HCT116 (cell line): ENCODE results near the gene TMEM238L. TPM values are rescaled to one million over a fixed set of nuclear protein-coding genes. Genes with fewer than 3 reads are reported as not detected.

ENCODE experiments used
- ATAC-seq: fragments of 200-7000 bp; cut with Tn5 transposase; 2 replicates; pipeline ENCODE4 v1.9.1; 2020; ENCODE audit warnings: mild to moderate bottlenecking, moderate library complexity
- BruUV-seq: library from RNA; stranded (reverse); fragments of 400-500 nt; replicated peaks from 2 replicates; lab custom pipeline; 2021; lab: Mats Ljungman, UMichigan
- CTCF ChIA-PET: fragments of 300-600 bp; sonication (Branson Sonifier 250); formaldehyde crosslinking; loops from one replicate; lab custom pipeline; 2021; ENCODE audit warnings: antibody characterized with exemption; lab: Charles Lee
- POLR2A ChIA-PET: fragments of 300-600, 350-600 bp; sonication (Branson Sonifier 250); formaldehyde crosslinking; loops from one replicate; lab custom pipeline; 2021; ENCODE audit warnings: antibody characterized with exemption; lab: Charles Lee
- RAD21 ChIA-PET, 2 experiments: fragments of 300-600 bp; sonication (Branson Sonifier 250); formaldehyde crosslinking; loops; one replicate each; lab custom pipeline; 2023; ENCODE audit warnings: low total read pairs in 2 of 2; ENCODE audit not compliant: uncharacterized antibody in 2 of 2, unreplicated experiment in 2 of 2, low non-redundant PET in 1 of 2; lab: Charles Lee
- DNase-seq: peaks from one replicate; pipeline ENCODE4 v3.0.0-alpha.2; 2010; ENCODE audit warnings: low read depth, low spot score
- H2AFZ ChIP-seq: fragments of 200-600 bp; shearing (Covaris generic), sonication (generic); 2 replicates; pipeline ENCODE4 v1.6.1; 2017; ENCODE audit warnings: low read depth, mixed run types, mixed read lengths, antibody characterized with exemption, low read length; ENCODE audit not compliant: poor library complexity, severe bottlenecking
- H3K27ac ChIP-seq: 2 replicates; pipeline ENCODE4 v1.5.1; 2012; ENCODE audit warnings: low read depth, low read length
- H3K27me3 ChIP-seq: fragments of 200-600 bp; sonication (generic); 2 replicates; pipeline ENCODE4 v1.6.1; 2016; ENCODE audit warnings: mixed run types, low read length, mixed read lengths; ENCODE audit not compliant: insufficient read depth
- H3K36me3 ChIP-seq, 2 experiments: fragments of 200-500 bp in 1 of 2; fragments of 200-600 bp in 1 of 2; sonication (Bioruptor generic) in 1 of 2; sonication (generic) in 1 of 2; 2 replicates each; pipeline versions ENCODE4 v1.5.1 to v1.6.1; 2014 to 2016; ENCODE audit warnings: low read length in 2 of 2, inconsistent platforms in 1 of 2, mixed read lengths in 1 of 2, mixed run types in 1 of 2; ENCODE audit not compliant: insufficient read depth in 2 of 2, control insufficient read depth in 1 of 2
- H3K4me1 ChIP-seq, 2 experiments: fragments of 200-600 bp in 1 of 2; sonication (generic) in 1 of 2; 2 replicates each; pipeline versions ENCODE4 v1.5.1 to v1.6.1; 2012 to 2017; ENCODE audit warnings: low read length in 2 of 2, inconsistent platforms in 1 of 2, mild to moderate bottlenecking in 1 of 2, mixed read lengths in 1 of 2, mixed run types in 1 of 2, moderate library complexity in 1 of 2; ENCODE audit not compliant: insufficient read depth in 2 of 2, control insufficient read depth in 1 of 2
- H3K4me2 ChIP-seq: fragments of 200-600 bp; sonication (generic); 2 replicates; pipeline ENCODE4 v1.6.1; 2017; ENCODE audit warnings: mixed run types, low read length, mixed read lengths
- H3K4me3 ChIP-seq, 2 experiments: fragments of 200-600 bp in 1 of 2; sonication (generic) in 1 of 2; replicated peaks in 1 of 2; 2 replicates each; pipeline ENCODE4 v1.5.1; 2011 to 2016; ENCODE audit warnings: low read length in 2 of 2, control low read depth in 1 of 2, low read depth in 1 of 2, mild to moderate bottlenecking in 1 of 2, mixed read lengths in 1 of 2, mixed run types in 1 of 2
- H3K79me2 ChIP-seq: fragments of 200-600 bp; sonication (generic); 2 replicates; pipeline ENCODE4 v1.6.1; 2017; ENCODE audit warnings: mild to moderate bottlenecking, mixed run types, low read length, moderate library complexity, mixed read lengths; ENCODE audit not compliant: insufficient read depth
- H3K9ac ChIP-seq: fragments of 200-600 bp; sonication (generic); 2 replicates; pipeline ENCODE4 v1.6.1; 2016; ENCODE audit warnings: low read length, mixed read lengths
- H3K9me2 ChIP-seq: fragments of 200-600 bp; sonication (generic), shearing (Covaris generic); 2 replicates; pipeline ENCODE4 v1.6.1; 2017; ENCODE audit warnings: mixed run types, mild to moderate bottlenecking, moderate library complexity; ENCODE audit not compliant: insufficient read depth
- H3K9me3 ChIP-seq, 2 experiments: fragments of 200-500 bp in 1 of 2; fragments of 200-600 bp in 1 of 2; sonication (Bioruptor generic) in 1 of 2; sonication (generic) in 1 of 2; 2 replicates each; pipeline ENCODE4 v1.6.1; 2014 to 2017; ENCODE audit warnings: low read length in 2 of 2, mixed read lengths in 2 of 2, inconsistent platforms in 1 of 2, low read depth in 1 of 2, mild to moderate bottlenecking in 1 of 2, mixed run types in 1 of 2, moderate library complexity in 1 of 2; ENCODE audit not compliant: control insufficient read depth in 1 of 2, insufficient read depth in 1 of 2
- H4K20me1 ChIP-seq: fragments of 200-600 bp; sonication (generic), shearing (Covaris generic); 2 replicates; pipeline ENCODE4 v1.6.1; 2017; ENCODE audit warnings: mixed run types, mild to moderate bottlenecking, moderate library complexity; ENCODE audit not compliant: insufficient read depth
- CTCF ChIP-seq, 3 experiments: fragments of 200-600 bp in 1 of 3; sonication (generic) in 1 of 3; IDR thresholded peaks in 2 of 3; conservative IDR thresholded peaks in 1 of 3; 2 replicates each; pipeline ENCODE4 v1.5.1; 2012 to 2017; ENCODE audit warnings: low read depth in 2 of 3, low read length in 2 of 3, antibody characterized with exemption in 1 of 3, borderline replicate concordance in 1 of 3, control low read depth in 1 of 3, mild to moderate bottlenecking in 1 of 3, mixed read lengths in 1 of 3, mixed run types in 1 of 3, moderate library complexity in 1 of 3; ENCODE audit not compliant: insufficient read depth in 1 of 3
- ELF1 ChIP-seq: IDR thresholded peaks from 2 replicates; pipeline ENCODE4 v1.6.1; 2012; ENCODE audit warnings: low read depth, borderline replicate concordance
- EZH2 ChIP-seq: fragments of 200-600 bp; sonication (generic); IDR thresholded peaks from 2 replicates; pipeline ENCODE4 v1.6.1; 2017; ENCODE audit warnings: antibody characterized with exemption, mixed run types
- FOSL1 ChIP-seq: IDR thresholded peaks from 2 replicates; pipeline ENCODE4 v1.6.1; 2012; ENCODE audit warnings: low read depth
- JUND ChIP-seq: IDR thresholded peaks from 2 replicates; pipeline ENCODE4 v1.6.1; 2012
- MAX ChIP-seq: IDR thresholded peaks from 2 replicates; pipeline ENCODE4 v1.6.1; 2012
- POLR2A ChIP-seq: IDR thresholded peaks from 2 replicates; pipeline ENCODE4 v1.7.0; 2011; ENCODE audit warnings: borderline replicate concordance; ENCODE audit not compliant: insufficient read depth, insufficient read length; ENCODE audit errors: extremely low read depth
- POLR2AphosphoS5 ChIP-seq: IDR thresholded peaks from 2 replicates; pipeline ENCODE4 v1.6.1; 2011; ENCODE audit warnings: mild to moderate bottlenecking, low read depth, low read length, moderate library complexity
- RAD21 ChIP-seq: IDR thresholded peaks from 2 replicates; pipeline ENCODE4 v1.6.1; 2012; ENCODE audit warnings: low read depth, mild to moderate bottlenecking
- REST ChIP-seq: IDR thresholded peaks from 2 replicates; pipeline ENCODE4 v1.6.1; 2012; ENCODE audit warnings: low read depth
- SP1 ChIP-seq: IDR thresholded peaks from 2 replicates; pipeline ENCODE4 v1.6.1; 2012; ENCODE audit warnings: low read depth
- SRF ChIP-seq: IDR thresholded peaks from 2 replicates; pipeline ENCODE4 v1.6.1; 2012; ENCODE audit warnings: low read depth
- TCF7L2 ChIP-seq: IDR thresholded peaks from 2 replicates; pipeline ENCODE4 v1.7.0; 2011; ENCODE audit warnings: borderline replicate concordance, inconsistent platforms; ENCODE audit not compliant: insufficient read depth, insufficient read length; ENCODE audit errors: extremely low read depth
- ZNF274 ChIP-seq: fragments of 200-500 bp; sonication (Bioruptor generic); IDR thresholded peaks from 2 replicates; pipeline ENCODE4 v1.6.1; 2014; ENCODE audit warnings: mild to moderate bottlenecking, low read depth, low read length, inconsistent platforms
- intact Hi-C: fragments of 100-400 bp; cut with micrococcal nuclease; formaldehyde crosslinking; loops from 2 replicates; pipeline ENCODE4 v1.10.0; 2022
- total RNA-seq: library from RNA; stranded (reverse); gene quantifications from one replicate; pipeline ENCODE4 v1.2.1, GENCODE V29; 2021; ENCODE audit not compliant: unreplicated experiment

Gene TMEM238L
- total RNA-seq, 1 experiment from 2014 or later, result not detected

GRCh38 chr17:10793256-10793655, 10.6 kb downstream of the TMEM238L start:
- POLR2A ChIA-PET, result no interaction called here
- CTCF ChIA-PET, result no interaction called here

More at GRCh38 chr17:10793256-10793655, 10.6 kb downstream of the TMEM238L start:
- H3K4me3 ChIP-seq, result no peak overlapping the region
- no peak overlapping the region for H3K9ac ChIP-seq
- no peak overlapping the region for H2AFZ ChIP-seq
- no peaks in the 10 kb centered on the region for H3K4me1 ChIP-seq
- H3K9me3 ChIP-seq, result no peaks in the 10 kb centered on the region
- H3K27ac ChIP-seq, result no peak overlapping the region
- H4K20me1 ChIP-seq, result no peaks in the 10 kb centered on the region
- no peaks in the 10 kb centered on the region for H3K79me2 ChIP-seq
- RAD21 ChIA-PET, result no interaction called here
- no peaks in the 10 kb centered on the region for H3K36me3 ChIP-seq
- intact Hi-C loops, result no loop called here
- TF ChIP-seq JUND, result no peak
- TF ChIP-seq TCF7L2, result no peak
- no peak for TF ChIP-seq CTCF (IDR thresholded peaks at IDR 0.05 in 2 of 3, conservative IDR thresholded peaks at IDR 0.05 in 1 of 3; ENCODE audit: borderline replicate concordance in 1 of 3, insufficient read depth in 1 of 3, low read depth in 2 of 3, low read length in 2 of 3)
- TF ChIP-seq SP1, result no peak
- no peak for TF ChIP-seq EZH2
- TF ChIP-seq POLR2AphosphoS5, result no peak
- TF ChIP-seq SRF, result no peak
- TF ChIP-seq FOSL1, result no peak
- no peak for TF ChIP-seq ZNF274
- TF ChIP-seq POLR2A, result no peak
- no peak for TF ChIP-seq MAX
- TF ChIP-seq ELF1, result no peak
- TF ChIP-seq REST, result no peak
- TF ChIP-seq RAD21, result no peak
- no peak for ATAC-seq
- H3K9me2 ChIP-seq, result no peaks in the 10 kb centered on the region
- H3K4me2 ChIP-seq, result no peak overlapping the region
- BruUV-seq, result no TSS peak
- DNase-seq, result no peak
- H3K27me3 ChIP-seq, result peaks cover 10% of the 10 kb centered on the region; the same call in 1 of the 2 replicates
